ENCODE data around the gene TNFSF10. TPM values are rescaled to one million over a fixed set of nuclear protein-coding genes. Genes with fewer than 3 reads are reported as not detected.

Gene TNFSF10
- total RNA-seq, 1 donor from 2014 or later: not detected

GRCh38 chr3:172559020-172559419, 35.8 kb upstream of the TNFSF10 start:
- Mint-ChIP-seq H3K4me3 (ENCODE audit: unreplicated experiment) (no peak overlapping the region), H3K4me1 (ENCODE audit: low read depth, unreplicated experiment) (no peaks in the 10 kb centered on the region), H3K27ac (ENCODE audit: unreplicated experiment) (no peak overlapping the region), H3K36me3 (ENCODE audit: unreplicated experiment) (no peaks in the 10 kb centered on the region), H3K27me3 (ENCODE audit: unreplicated experiment) (no peaks in the 10 kb centered on the region), H3K9me3 (ENCODE audit: unreplicated experiment) (no peaks in the 10 kb centered on the region)
- no peak for TF ChIP-seq CTCF (IDR thresholded peaks at IDR 0.05; ENCODE audit: partially characterized antibody, unreplicated experiment)
- no peak for DNase-seq

GRCh38 chr3:172557515-172558220, 34.4 kb upstream of the TNFSF10 start:
- H3K36me3 Mint-ChIP-seq (ENCODE audit: unreplicated experiment): no peaks in the 10 kb centered on the region
- H3K27me3 Mint-ChIP-seq (ENCODE audit: unreplicated experiment): no peaks in the 10 kb centered on the region
- TF ChIP-seq CTCF (IDR thresholded peaks at IDR 0.05; ENCODE audit: partially characterized antibody, unreplicated experiment): no peak
- no peaks in the 10 kb centered on the region for H3K4me1 Mint-ChIP-seq (ENCODE audit: low read depth, unreplicated experiment)
- H3K9me3 Mint-ChIP-seq (ENCODE audit: unreplicated experiment): no peaks in the 10 kb centered on the region
- no peak overlapping the region for H3K27ac Mint-ChIP-seq (ENCODE audit: unreplicated experiment)
- no peak overlapping the region for H3K4me3 Mint-ChIP-seq (ENCODE audit: unreplicated experiment)
- no peak for DNase-seq

- H3K36me3 Mint-ChIP-seq (ENCODE audit: unreplicated experiment): no peaks in the 10 kb centered on the region
- H3K4me3 Mint-ChIP-seq (ENCODE audit: unreplicated experiment): no peak overlapping the region
- no peak for DNase-seq
- no peaks in the 10 kb centered on the region for H3K9me3 Mint-ChIP-seq (ENCODE audit: unreplicated experiment)
- no peak overlapping the region for H3K27ac Mint-ChIP-seq (ENCODE audit: unreplicated experiment)
- TF ChIP-seq CTCF (IDR thresholded peaks at IDR 0.05; ENCODE audit: partially characterized antibody, unreplicated experiment): no peak
- H3K27me3 Mint-ChIP-seq (ENCODE audit: unreplicated experiment): peaks cover 2% of the 10 kb centered on the region
- no peaks in the 10 kb centered on the region for H3K4me1 Mint-ChIP-seq (ENCODE audit: low read depth, unreplicated experiment)
Measured at GRCh38 chr3:172553526-172554252, 30.5 kb upstream of the TNFSF10 start.

GRCh38 chr3:172552607-172553006, 29.4 kb upstream of the TNFSF10 start:
- H3K4me1 Mint-ChIP-seq (ENCODE audit: low read depth, unreplicated experiment): no peaks in the 10 kb centered on the region
- no peak overlapping the region for H3K4me3 Mint-ChIP-seq (ENCODE audit: unreplicated experiment)
- H3K36me3 Mint-ChIP-seq (ENCODE audit: unreplicated experiment): no peaks in the 10 kb centered on the region
- no peak for TF ChIP-seq CTCF (IDR thresholded peaks at IDR 0.05; ENCODE audit: partially characterized antibody, unreplicated experiment)
- H3K27me3 Mint-ChIP-seq (ENCODE audit: unreplicated experiment): peaks cover 2% of the 10 kb centered on the region
- no peak for DNase-seq
- no peaks in the 10 kb centered on the region for H3K9me3 Mint-ChIP-seq (ENCODE audit: unreplicated experiment)
- no peak overlapping the region for H3K27ac Mint-ChIP-seq (ENCODE audit: unreplicated experiment)

GRCh38 chr3:172551874-172552273, 28.6 kb upstream of the TNFSF10 start:
- Mint-ChIP-seq H3K27me3 (ENCODE audit: unreplicated experiment) (peaks cover 2% of the 10 kb centered on the region), H3K27ac (ENCODE audit: unreplicated experiment) (no peak overlapping the region), H3K4me1 (ENCODE audit: low read depth, unreplicated experiment) (no peaks in the 10 kb centered on the region), H3K4me3 (ENCODE audit: unreplicated experiment) (no peak overlapping the region), H3K9me3 (ENCODE audit: unreplicated experiment) (no peaks in the 10 kb centered on the region), H3K36me3 (ENCODE audit: unreplicated experiment) (no peaks in the 10 kb centered on the region)
- DNase-seq: no peak
- no peak for TF ChIP-seq CTCF (IDR thresholded peaks at IDR 0.05; ENCODE audit: partially characterized antibody, unreplicated experiment)
